Activated CD8-positive, alpha-beta memory T cell treated with anti-CD3 and anti-CD28 coated beads, Interleukin-2, amount 50 U/mL, for 1 hour (primary cell): ENCODE measurements around the gene DUSP1.

ENCODE experiments used
- DNase-seq: peaks from one replicate; pipeline ENCODE4 v3.0.0-alpha.2; 2020; ENCODE audit errors: extremely low read depth

DUSP1 gene

GRCh38 chr5:172777881-172778814, 7.2 kb upstream of the DUSP1 start:
- DNase-seq, result no peak

DNA sequence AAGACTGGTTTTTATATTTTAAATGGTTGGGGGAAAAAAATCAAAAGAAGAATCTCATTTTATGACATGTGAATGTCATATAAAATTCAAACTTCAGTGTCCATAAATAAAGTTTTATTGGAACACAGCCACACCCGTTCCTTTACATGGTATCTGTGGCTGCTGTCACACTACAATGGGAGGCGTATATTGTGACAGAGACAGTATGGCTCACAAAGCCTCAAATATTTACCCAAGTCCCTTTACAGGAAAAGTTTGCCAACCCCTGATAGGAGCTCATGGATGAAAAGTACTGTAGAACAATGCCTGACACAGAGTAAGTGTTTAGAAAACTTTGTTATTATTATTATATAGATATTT, 5.2 kb upstream of the DUSP1 start:
- DNase-seq, result no peak

DNA sequence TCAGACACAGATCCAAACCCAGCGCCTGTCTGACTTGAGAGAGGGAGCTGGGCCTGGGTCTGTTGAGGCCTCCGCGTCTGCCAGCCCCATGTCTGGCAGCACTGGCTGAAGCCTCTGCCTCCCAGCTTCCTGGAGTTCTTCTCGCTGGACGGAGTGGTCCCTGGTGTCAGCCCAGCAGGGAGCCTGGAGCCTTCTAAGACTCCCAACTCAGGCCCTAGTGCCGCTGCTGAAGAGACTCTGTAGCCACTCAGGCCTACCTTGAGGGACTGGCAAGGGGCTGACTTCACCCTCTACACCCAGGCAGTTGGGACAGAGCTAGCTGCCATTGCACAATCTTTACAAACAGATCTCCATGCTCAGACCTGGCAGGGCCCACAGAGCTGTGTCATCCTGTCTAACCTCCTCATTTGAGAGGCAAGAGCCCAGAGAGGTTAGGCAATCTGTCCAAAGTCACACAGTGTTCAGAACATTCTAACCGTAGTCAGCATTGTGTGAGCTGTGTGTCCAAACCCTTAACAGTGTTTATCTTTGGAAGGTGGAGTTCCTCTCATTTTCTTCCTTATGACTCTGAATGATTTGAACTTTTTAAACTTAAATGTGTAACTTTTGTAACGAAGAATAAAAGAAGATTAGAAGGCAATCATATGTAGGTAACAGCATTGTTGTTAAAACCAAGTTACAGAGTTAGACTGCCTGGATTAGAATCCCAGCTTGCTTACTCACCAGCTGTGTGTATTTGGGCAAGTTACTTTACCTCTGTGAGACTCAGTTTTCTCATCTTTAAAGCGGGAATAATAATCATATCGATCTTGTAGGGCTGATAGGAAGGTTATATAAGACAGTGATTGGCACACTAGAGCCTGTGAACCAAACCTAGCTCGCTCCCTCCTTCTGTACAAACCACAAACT, 4.6 kb upstream of the DUSP1 start:
- DNase-seq, result no peak

GRCh38 chr5:172774561-172775315, 3.7 kb upstream of the DUSP1 start:
- no peak for DNase-seq

DNA sequence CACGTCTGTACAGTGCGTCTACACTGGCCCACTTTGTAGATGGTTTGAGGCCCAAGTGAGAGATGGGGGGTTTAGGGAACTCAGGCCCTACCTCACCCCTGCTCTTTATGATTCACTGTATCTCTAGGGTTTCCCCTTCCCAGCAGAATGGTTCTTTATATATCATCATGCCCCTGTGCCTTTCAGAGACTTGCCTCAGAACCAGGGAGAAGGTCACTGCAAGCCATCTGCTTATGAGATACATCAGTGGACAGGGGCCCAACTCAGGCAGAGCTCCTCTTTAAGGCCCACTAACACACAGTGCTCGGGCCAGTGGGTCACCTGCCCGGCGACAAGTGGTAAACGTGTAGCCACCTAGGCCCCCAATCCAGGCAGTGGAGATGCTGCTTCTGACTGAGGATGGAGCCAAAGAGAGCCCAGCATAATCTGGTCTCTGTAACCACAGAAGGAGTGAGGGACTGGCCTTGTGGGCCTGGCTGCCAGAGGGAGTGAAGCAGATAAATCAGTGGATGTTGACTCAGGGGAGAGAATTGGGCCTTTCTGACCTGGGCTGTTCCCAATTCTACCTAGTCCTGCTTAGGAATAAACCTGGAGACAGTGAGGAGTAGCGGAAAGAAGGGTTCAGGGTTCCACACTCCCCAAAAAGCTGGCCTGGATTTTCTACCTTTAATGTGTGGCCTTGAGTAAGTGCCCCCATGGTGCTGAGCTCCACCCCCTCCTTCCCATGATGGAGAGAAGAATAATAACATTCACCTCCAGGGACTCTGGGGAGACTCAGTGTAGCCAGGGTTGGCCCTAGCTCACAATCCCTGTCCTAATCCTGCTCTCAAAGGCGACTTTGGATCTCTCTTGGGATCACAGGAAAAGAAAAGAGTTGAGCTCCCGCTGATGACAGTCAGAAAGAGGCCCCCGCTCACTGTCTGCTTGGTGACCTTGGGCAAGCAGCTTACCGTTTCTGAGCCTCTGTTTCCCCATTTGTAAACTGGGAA, 2.8 kb upstream of the DUSP1 start:
- DNase-seq, result no peak

DNA sequence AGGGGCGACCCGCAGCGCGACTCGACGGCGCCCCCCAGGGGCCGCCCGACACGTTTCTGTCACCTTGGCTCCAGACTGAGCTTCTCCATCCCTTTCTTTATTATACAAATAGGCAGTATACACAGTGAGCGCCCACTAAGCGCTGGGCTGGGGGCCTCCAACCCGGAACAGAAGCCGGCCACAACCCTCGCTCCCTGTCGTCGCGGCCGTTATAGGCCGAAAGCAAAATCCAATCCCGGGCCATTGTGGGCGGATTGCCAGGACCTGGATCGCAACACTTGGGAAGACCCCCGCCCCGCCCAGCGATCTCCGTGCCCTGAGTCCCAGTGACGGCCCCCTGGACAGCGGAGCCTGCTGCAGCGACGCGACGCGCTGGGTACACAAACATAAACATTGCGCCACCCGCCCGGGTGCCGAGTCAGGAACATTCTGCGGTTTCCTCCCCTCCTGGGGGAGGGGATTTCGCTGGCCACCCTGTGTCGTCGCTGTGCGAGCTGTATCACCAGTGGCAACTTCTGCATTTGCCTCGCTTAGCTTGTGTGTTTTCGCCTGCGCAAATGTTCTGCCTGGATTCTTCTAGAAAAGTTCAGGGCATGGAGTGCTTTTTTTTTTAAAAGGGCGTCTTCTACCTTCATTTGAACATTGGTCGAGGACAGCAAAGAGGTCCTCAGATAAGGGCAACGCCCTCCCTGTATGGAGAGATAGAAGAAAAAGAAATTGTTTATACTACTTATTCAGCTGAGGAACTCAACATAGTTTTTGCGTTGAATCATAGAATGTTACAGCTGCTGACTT, 1.3 kb upstream of the DUSP1 start:
- peak; percentile 66 for DNase-seq

GRCh38 chr5:172771439-172772111, 580 bp upstream of the DUSP1 start:
- no peak for DNase-seq

DNA sequence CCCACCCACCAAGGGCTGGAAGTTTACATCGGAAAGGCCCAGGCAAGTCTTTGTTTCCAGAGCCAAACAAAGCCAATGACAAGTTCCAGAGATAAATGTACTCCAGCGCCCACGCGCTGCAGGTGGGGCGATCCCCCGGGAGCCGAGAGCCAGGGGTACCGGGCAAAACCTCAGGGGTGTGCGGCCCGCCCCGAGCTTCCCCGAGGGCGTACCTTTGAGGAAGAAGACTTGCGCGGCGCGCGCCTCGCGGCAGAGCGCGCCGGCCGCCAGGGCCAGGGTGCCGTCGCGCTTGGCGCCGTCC, 671 bp downstream of the DUSP1 start:
- DNase-seq, result no peak

DNA sequence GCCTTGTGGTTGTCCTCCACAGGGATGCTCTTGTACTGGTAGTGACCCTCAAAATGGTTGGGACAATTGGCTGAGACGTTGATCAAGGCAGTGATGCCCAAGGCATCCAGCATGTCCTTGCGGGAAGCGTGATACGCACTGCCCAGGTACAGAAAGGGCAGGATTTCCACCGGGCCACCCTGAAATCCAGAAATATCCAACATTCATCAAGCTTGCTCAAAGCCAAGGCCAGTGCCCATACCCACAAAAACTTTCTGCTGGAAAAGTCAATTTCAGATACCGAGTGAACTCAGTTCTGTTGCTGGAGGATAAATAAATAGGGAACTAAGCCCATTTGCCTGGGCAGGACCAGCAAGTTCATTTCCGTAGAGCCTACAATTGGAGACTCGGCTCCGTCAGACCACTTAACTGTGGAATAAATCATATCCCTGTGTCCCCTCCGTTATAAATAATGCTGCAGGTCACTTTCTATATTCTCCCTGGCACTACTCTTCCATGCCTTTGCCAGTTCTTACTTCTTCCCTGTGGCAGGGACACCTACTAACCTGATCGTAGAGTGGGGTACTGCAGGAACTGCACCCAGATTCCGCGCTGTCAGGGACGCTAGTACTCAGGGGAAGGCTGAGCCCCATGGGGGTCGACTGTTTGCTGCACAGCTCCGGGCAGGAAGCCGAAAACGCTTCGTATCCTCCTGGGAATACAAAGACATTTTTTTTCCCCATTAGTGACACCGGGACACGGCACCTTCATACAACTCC, 1.2 kb downstream of the DUSP1 start:
- DNase-seq, result no peak

GRCh38 chr5:172769342-172769615, 1.7 kb downstream of the DUSP1 start:
- no peak for DNase-seq

- DNase-seq, result no peak
Observed at GRCh38 chr5:172768573-172769341, 2.2 kb downstream of the DUSP1 start.

- no peak for DNase-seq
Observed at GRCh38 chr5:172768098-172768572, 2.9 kb downstream of the DUSP1 start.

DNA sequence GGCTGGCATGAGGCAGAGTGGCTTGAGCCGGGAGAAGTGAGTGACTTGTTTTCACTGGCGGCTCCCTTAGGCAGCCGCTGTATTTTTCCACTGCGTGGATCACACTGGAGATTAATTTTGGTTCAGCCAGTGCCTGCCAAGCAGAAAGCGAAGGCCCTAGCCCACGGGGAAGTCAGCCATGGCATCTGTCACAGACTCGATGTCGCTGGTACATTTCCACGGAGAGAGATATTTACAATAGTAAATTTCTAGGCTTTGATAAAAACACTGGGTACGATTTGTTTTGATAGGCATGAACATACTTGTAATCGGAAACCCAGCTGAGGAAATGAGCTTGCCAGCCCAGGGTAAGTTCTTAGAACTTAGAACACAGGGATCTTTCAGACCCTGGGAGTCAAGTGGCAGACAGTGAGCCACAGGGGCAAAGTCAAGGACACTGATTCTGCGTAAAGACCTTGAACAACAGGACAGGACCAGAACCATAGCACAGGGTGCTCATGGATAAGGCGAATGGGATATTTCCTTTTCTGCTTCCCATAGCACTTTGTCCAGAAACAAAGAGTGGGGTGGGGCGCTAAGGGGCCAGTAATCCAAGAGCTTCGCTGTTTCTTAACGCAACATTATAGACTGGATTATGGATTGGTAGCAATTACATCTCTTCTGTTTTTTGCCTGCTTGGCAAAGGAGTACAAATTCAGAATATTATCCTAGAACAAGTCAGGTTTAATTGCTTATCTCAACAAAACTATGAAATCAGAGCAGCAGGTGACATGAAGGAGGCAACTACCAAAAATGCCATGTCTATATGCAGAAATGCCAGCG, 4.5 kb downstream of the DUSP1 start:
- DNase-seq, result no peak

DNA sequence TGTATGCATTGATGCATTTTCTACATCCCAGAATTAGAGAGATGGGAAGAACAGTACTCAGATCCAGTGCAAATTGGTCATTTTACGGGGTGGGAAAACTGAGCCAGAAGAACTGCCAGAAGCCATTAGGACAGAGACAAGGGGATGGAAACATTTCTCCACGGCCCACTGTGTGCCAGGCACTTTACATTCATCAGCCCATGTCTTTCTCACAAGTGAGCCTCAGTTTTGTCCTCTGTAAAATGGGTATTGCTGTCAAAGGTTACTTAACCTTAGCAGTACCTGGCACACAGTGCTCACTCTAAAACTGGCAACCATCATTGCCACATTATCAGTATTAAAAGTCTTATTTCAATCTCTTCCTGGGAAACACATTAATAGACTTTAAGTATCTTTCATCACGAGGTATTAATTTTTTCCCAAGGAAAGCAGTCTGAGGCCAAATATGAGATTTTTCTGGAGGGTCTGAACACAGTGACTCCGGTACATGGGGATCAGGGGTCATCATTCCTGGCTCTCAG, 5.2 kb downstream of the DUSP1 start:
- no peak for DNase-seq

GRCh38 chr5:172764861-172765765, 5.9 kb downstream of the DUSP1 start:
- DNase-seq, result peak; percentile 99

- DNase-seq, result no peak
Observed at GRCh38 chr5:172763120-172763464, 7.9 kb downstream of the DUSP1 start.
